Amygdala (tissue), 56 donors: ENCODE data around the gene PHC1.

Experiments used
- DNase-seq, 56 donors: peaks; one replicate each; lab custom pipeline; 2025; lab: John Stamatoyannopoulos, UW

PHC1 gene

GRCh38 chr12:8914033-8914715 lies at the start of gene PHC1:
PHC1 (plus strand) TSS chr12:8914509; CDS start chr12:8917678, 3,169 bp downstream.
- DNase-seq: peak in 55 of 56 donors; percentile 4 to 80 (median 61)

- DNase-seq: no peak
Measured at GRCh38 chr12:8866429-8866828, 47.9 kb upstream of the PHC1 start.

- DNase-seq: no peak
Measured at GRCh38 chr12:8867009-8867408, 47.3 kb upstream of the PHC1 start.

GRCh38 chr12:8867786-8868185 lies 46.5 kb upstream of the PHC1 start:
- DNase-seq: peak in 1 of 56 donors; percentile 2

- DNase-seq: no peak
Measured at GRCh38 chr12:8870586-8870985, 43.7 kb upstream of the PHC1 start.

GRCh38 chr12:8871068-8871467 lies 43.2 kb upstream of the PHC1 start:
- no peak for DNase-seq

- DNase-seq: no peak
Measured at GRCh38 chr12:8876887-8877286, 37.4 kb upstream of the PHC1 start.

- peak in 1 of 56 donors; percentile 0 for DNase-seq
Measured at GRCh38 chr12:8886502-8887284, 27.6 kb upstream of the PHC1 start.

GRCh38 chr12:8887285-8887715 lies 27.0 kb upstream of the PHC1 start:
- no peak for DNase-seq

GRCh38 chr12:8890313-8891085 lies 23.8 kb upstream of the PHC1 start:
- DNase-seq: peak in 26 of 56 donors; percentile 1 to 60 (median 10)

GRCh38 chr12:8891976-8892375 lies 22.3 kb upstream of the PHC1 start:
- no peak for DNase-seq

GRCh38 chr12:8894378-8894777 lies 19.9 kb upstream of the PHC1 start:
- DNase-seq: no peak

- DNase-seq: no peak
Measured at GRCh38 chr12:8894986-8895385, 19.3 kb upstream of the PHC1 start.

- no peak for DNase-seq
Measured at GRCh38 chr12:8897081-8897480, 17.2 kb upstream of the PHC1 start.

GRCh38 chr12:8899830-8900229 lies 14.5 kb upstream of the PHC1 start:
- DNase-seq: no peak

- DNase-seq: peak in 1 of 56 donors; percentile 12
Measured at GRCh38 chr12:8902703-8903102, 11.6 kb upstream of the PHC1 start.

GRCh38 chr12:8903646-8904045 lies 10.7 kb upstream of the PHC1 start:
- no peak for DNase-seq

- no peak for DNase-seq
Measured at GRCh38 chr12:8904665-8905064, 9.6 kb upstream of the PHC1 start.

- no peak for DNase-seq
Measured at GRCh38 chr12:8905546-8905945, 8.8 kb upstream of the PHC1 start.

GRCh38 chr12:8906266-8907180 lies 7.8 kb upstream of the PHC1 start:
- DNase-seq: no peak
